A549 (cell line): ENCODE data around the gene PGBD5.

Experiments used
- BHLHE40 ChIP-seq: IDR thresholded peaks from 2 replicates; pipeline ENCODE4 v1.6.1; 2012; ENCODE audit warnings: low read depth, low read length, inconsistent platforms
- CHD4 ChIP-seq: fragments of 200-600 bp; sonication (generic); IDR thresholded peaks from 2 replicates; pipeline ENCODE4 v1.6.1; 2016; ENCODE audit warnings: antibody characterized with exemption, mild to moderate bottlenecking, borderline replicate concordance
- CTCF ChIP-seq: fragments of >200 bp; sonication (Bioruptor Twin); formaldehyde crosslinking; IDR thresholded peaks from 3 replicates; pipeline ENCODE4 v1.5.1; 2016
- ELK1 ChIP-seq: fragments of 150-350 bp; IDR thresholded peaks from 2 replicates; pipeline ENCODE4 v1.6.1; 2014; ENCODE audit warnings: low read depth, mild to moderate bottlenecking, low read length
- EP300 ChIP-seq, 2 experiments: fragments of >200 bp; sonication (Bioruptor Twin); formaldehyde crosslinking; IDR thresholded peaks; 2 replicates in 1 of 2; 3 replicates in 1 of 2; pipeline ENCODE4 v1.6.1; 2016 to 2017
- MAZ ChIP-seq: fragments of 150-350 bp; IDR thresholded peaks from 2 replicates; pipeline ENCODE4 v1.6.1; 2014; ENCODE audit warnings: antibody characterized with exemption, low read depth, low read length, borderline replicate concordance
- PBX3 ChIP-seq: IDR thresholded peaks from 2 replicates; pipeline ENCODE4 v1.6.1; 2012
- PHF8 ChIP-seq: fragments of 200-600 bp; sonication (generic); IDR thresholded peaks from 2 replicates; pipeline ENCODE4 v1.6.1; 2016; ENCODE audit warnings: low read depth, mild to moderate bottlenecking, antibody characterized with exemption, moderate library complexity, borderline replicate concordance
- SMC3 ChIP-seq: fragments of >200 bp; sonication (Bioruptor Twin); formaldehyde crosslinking; IDR thresholded peaks from 3 replicates; pipeline ENCODE4 v1.6.1; 2018; ENCODE audit warnings: inconsistent platforms
- SREBF2 ChIP-seq: fragments of 450-650 bp; IDR thresholded peaks from 2 replicates; pipeline ENCODE4 v1.6.1; 2014; ENCODE audit warnings: mild to moderate bottlenecking, moderate library complexity
- USF2 ChIP-seq: fragments of 450-650 bp; IDR thresholded peaks from 2 replicates; pipeline ENCODE4 v1.6.1; 2014; ENCODE audit warnings: antibody characterized with exemption
- TF ChIP-seq, protein P1 (sequence below): IDR thresholded peaks from 2 replicates; pipeline ENCODE4 v1.6.1; 2012; ENCODE audit warnings: low read depth, borderline replicate concordance

- TF ChIP-seq, protein P1, sequence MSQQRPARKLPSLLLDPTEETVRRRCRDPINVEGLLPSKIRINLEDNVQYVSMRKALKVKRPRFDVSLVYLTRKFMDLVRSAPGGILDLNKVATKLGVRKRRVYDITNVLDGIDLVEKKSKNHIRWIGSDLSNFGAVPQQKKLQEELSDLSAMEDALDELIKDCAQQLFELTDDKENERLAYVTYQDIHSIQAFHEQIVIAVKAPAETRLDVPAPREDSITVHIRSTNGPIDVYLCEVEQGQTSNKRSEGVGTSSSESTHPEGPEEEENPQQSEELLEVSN: no peak
- no peak for TF ChIP-seq PHF8
- TF ChIP-seq EP300 (IDR thresholded peaks at IDR 0.05): no peak
- no peak for TF ChIP-seq SMC3
- TF ChIP-seq ELK1: no peak
- TF ChIP-seq CTCF: no peak
- TF ChIP-seq MAZ: no peak
- no peak for TF ChIP-seq SREBF2
- no peak for TF ChIP-seq BHLHE40
- no peak for TF ChIP-seq USF2
- TF ChIP-seq CHD4: no peak
- TF ChIP-seq PBX3: no peak
Measured at GRCh38 chr1:230375147-230375546, 51.0 kb downstream of the PGBD5 start.
